ENCODE results near the gene TMPRSS6.
"Not testable (repeated sequence)": the region's sequence is repeated elsewhere in the genome, so short reads cannot be mapped to it uniquely, and the experiment has no call there.

Gene TMPRSS6

GRCh38 chr22:37075822-37076433 lies 33.6 kb downstream of the TMPRSS6 start:
- H3K4me3 ChIP-seq (ENCODE audit: low read length) = no peak overlapping the region
- DNase-seq (ENCODE audit: low read depth) = no peak
- no peak for TF ChIP-seq CTCF (conservative IDR thresholded peaks at IDR 0.05; ENCODE audit: low read depth, low read length)

- no peak overlapping the region for H3K4me3 ChIP-seq (ENCODE audit: low read length)
- TF ChIP-seq CTCF (conservative IDR thresholded peaks at IDR 0.05; ENCODE audit: low read depth, low read length) = no peak
- DNase-seq (ENCODE audit: low read depth) = no peak
Observed at GRCh38 chr22:37075046-37075445, 34.5 kb downstream of the TMPRSS6 start.

DNA sequence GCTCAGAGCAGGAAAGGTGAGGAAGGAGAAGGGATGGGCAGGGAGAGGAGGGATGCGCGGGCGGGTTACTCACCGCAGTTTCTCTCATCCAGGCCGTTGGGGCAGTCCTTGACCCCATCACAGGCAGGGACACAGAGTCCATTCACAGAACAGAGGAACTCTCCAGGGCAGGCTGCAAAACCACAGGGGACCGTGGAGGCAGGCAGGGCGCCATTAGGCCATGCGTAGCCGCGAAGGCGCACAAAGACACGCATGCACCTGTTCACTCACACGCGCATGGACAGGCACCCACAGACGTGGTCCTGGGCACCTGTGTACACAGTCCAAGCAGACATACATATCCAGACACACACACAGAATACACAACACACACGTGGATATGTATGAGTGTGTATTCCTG lies 35.0 kb downstream of the TMPRSS6 start:
- no peak for DNase-seq (ENCODE audit: low read depth)
- no peak overlapping the region for H3K4me3 ChIP-seq (ENCODE audit: low read length)
- TF ChIP-seq CTCF (conservative IDR thresholded peaks at IDR 0.05; ENCODE audit: low read depth, low read length) = no peak

DNA sequence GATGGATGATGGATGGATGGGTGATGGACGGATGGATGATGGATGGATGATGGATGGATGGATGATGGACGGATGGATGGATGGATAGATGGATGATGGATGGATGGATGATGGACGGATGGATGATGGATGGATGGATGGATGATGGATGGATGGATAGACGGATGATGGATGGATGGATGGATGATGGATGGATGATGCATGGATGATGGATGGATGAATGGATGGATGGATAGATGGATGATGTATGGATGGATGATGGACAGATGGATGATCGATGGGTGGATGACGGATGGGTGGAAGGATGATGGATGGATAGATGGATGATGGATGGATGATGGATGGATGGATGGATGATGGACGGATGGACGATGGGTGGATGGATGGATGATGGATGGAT lies 36.8 kb downstream of the TMPRSS6 start:
- DNase-seq (ENCODE audit: low read depth) = no peak
- no peak overlapping the region for H3K4me3 ChIP-seq (ENCODE audit: low read length)
- no peak for TF ChIP-seq CTCF (conservative IDR thresholded peaks at IDR 0.05; ENCODE audit: low read depth, low read length)

- DNase-seq (ENCODE audit: low read depth); H3K4me3 ChIP-seq (ENCODE audit: low read length): not testable (repeated sequence)
Observed at GRCh38 chr22:37071850-37072592, 37.5 kb downstream of the TMPRSS6 start.

DNA sequence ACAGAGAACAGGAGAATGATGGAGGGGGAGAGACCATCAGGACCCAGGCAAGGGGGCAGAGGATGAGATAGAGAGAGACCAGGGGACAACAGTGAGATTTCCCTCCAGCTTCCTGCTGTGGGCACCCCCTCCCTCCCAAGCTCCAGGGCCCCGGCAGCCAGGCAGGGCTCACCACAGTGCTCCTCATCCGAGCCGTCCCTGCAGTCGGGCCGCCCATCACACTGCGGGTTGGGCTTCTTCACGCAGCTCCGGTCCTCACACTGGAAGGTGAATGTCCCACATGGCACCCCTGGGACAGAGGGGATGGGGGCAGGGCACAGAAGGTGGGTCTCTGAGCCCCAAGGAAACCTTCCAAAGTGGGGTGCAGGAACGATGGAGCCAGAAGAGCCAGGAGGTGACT lies 38.8 kb downstream of the TMPRSS6 start:
- TF ChIP-seq CTCF (conservative IDR thresholded peaks at IDR 0.05; ENCODE audit: low read depth, low read length) = no peak
- no peak overlapping the region for H3K4me3 ChIP-seq (ENCODE audit: low read length)
- DNase-seq (ENCODE audit: low read depth) = no peak

DNA sequence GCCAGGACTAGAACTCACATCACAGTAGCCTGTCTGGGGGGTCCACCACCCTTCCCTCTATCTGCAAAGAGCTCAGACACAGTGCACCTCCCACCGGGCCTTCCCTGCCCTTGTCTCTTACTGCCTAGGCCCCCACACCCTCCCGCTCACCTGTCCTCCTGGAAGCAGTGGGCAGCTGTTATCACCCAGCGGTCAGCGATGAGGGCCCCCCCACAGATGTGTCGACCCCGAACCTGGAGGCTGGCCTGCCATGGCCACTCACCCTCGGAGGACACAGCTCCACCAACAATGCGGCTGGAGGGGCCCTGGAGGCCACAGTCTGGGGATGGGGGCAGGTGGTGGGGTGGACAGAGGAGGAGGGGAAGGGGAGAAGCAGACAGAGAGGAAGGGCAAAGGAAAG lies 39.2 kb downstream of the TMPRSS6 start:
- DNase-seq (ENCODE audit: low read depth) = no peak
- no peak for TF ChIP-seq CTCF (conservative IDR thresholded peaks at IDR 0.05; ENCODE audit: low read depth, low read length)
- H3K4me3 ChIP-seq (ENCODE audit: low read length) = no peak overlapping the region
